Fibroblast of villous mesenchyme (primary cell): ENCODE data around the gene CACNA1H. TPM values are rescaled to one million over a fixed set of nuclear protein-coding genes. Genes with fewer than 3 reads are reported as not detected.
A peak's percentile ranks its signal among the peaks of the same experiment; 100 is the strongest.

ENCODE experiments used
- DNase-seq: peaks from one replicate; pipeline ENCODE4 v3.0.0-alpha.2; 2010; ENCODE audit warnings: low read depth
- H3K4me3 ChIP-seq: 2 replicates; pipeline ENCODE4 v1.5.1; 2011; ENCODE audit warnings: low read depth, mild to moderate bottlenecking, low read length
- total RNA-seq: library from RNA; depleted of rRNA; stranded (reverse); fragments of >200 nt; gene quantifications from 2 replicates; pipeline ENCODE4 v1.2.3, GENCODE V29; 2012
- TF ChIP-seq, protein P1 (sequence below): IDR thresholded peaks from 2 replicates; pipeline ENCODE4 v1.5.1; 2012; ENCODE audit warnings: low read depth, mild to moderate bottlenecking, low read length; ENCODE audit not compliant: insufficient read depth

The CACNA1H gene
- total RNA-seq, 1 donor = 11.7 TPM

GRCh38 chr16:1173788-1174451 lies 21.0 kb downstream of the CACNA1H start:
- H3K4me3 ChIP-seq = no peak overlapping the region
- DNase-seq = no peak
- TF ChIP-seq, protein P1, sequence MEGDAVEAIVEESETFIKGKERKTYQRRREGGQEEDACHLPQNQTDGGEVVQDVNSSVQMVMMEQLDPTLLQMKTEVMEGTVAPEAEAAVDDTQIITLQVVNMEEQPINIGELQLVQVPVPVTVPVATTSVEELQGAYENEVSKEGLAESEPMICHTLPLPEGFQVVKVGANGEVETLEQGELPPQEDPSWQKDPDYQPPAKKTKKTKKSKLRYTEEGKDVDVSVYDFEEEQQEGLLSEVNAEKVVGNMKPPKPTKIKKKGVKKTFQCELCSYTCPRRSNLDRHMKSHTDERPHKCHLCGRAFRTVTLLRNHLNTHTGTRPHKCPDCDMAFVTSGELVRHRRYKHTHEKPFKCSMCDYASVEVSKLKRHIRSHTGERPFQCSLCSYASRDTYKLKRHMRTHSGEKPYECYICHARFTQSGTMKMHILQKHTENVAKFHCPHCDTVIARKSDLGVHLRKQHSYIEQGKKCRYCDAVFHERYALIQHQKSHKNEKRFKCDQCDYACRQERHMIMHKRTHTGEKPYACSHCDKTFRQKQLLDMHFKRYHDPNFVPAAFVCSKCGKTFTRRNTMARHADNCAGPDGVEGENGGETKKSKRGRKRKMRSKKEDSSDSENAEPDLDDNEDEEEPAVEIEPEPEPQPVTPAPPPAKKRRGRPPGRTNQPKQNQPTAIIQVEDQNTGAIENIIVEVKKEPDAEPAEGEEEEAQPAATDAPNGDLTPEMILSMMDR = no peak

DNA sequence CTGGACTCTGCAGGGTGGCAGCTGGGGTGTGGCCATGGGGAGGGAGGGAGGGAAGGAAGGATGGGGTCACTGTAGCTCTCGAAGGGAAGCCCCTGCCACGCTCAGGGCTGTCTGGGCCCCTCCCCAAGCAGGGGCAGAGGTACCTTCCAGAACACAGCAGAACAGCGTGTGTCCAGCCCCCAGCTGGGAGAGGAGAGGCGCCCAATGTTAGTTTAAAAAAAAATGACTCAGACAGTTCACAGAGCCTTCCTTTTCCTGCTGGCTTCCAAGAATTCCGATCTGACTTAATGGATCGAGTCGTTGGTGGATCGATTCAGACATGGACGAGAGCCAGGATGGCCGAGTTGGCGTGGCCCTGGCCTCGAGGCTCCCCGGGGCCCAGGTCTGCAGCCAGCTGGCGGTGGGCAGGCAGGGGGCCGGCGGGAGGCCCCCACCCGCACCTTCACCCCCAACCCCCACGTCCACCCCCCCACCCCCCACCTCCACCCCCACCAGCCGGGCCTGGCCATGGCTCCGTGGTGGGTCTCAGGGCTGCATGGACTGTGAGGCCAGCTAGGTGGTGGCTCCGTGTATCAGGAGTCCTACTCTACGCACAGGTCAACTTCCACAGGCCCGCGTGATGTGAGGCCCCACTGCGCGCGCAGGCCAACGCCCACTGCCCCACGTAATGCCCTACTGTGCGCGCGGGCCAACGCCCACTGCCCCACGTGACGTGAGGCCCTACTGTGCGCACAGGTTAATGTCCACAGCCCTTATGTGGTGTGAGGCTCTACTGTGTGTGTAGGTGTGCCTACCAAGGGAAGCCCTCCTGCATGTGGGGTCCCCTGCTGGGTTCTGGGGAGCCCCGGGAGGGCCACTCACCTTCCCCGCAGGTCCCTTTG lies 21.8 kb downstream of the CACNA1H start:
- no peak overlapping the region for H3K4me3 ChIP-seq
- DNase-seq = no peak
- TF ChIP-seq, protein P1 = no peak

DNA sequence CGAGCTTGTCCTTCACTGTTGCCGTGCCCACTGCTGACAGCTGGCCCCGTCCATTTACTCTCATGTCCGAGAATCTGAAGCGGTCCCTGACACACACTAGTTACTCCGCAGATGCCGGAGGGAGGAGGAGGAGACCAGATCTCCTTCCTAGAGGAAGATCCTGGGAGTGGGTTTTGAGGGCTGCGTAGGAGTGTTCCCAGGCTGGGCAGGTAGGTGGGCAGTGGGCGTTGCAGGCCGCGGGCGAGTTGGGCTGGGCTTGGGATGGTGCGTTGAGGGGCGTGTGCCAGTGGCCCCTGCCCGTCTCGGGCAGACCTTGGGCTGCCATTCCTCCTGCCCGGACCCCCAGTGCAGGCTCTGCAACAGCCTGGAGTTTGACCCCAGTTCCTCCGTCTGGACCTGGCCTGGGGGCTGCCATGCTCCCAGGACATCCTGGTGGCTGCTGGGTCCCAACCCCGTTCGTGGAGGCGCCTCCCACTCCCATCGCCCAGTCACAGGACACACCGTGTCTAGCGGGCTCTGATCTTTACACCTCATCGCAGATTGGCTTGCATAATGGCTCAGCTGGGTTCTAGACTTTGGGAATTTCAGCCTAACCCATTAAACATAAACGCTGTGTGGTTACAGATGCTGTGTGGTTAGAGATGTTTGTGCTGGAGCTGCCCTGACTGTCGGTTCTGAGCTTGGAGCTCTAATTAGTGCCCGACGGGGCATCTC lies 22.8 kb downstream of the CACNA1H start:
- TF ChIP-seq, protein P1 = no peak
- DNase-seq = peak; percentile 15
- H3K4me3 ChIP-seq = no peak overlapping the region

GRCh38 chr16:1176280-1176897 lies 23.5 kb downstream of the CACNA1H start:
- TF ChIP-seq, protein P1 = no peak
- no peak overlapping the region for H3K4me3 ChIP-seq
- DNase-seq = no peak

- H3K4me3 ChIP-seq = no peak overlapping the region
- TF ChIP-seq, protein P1 = no peak
- no peak for DNase-seq
Measured at GRCh38 chr16:1177053-1177452, 24.1 kb downstream of the CACNA1H start.

GRCh38 chr16:1177750-1178149 lies 24.8 kb downstream of the CACNA1H start:
- TF ChIP-seq, protein P1 = no peak
- H3K4me3 ChIP-seq = no peak overlapping the region
- no peak for DNase-seq
